HCT116 (cell line): ENCODE data around the gene GCNT2. TPM values are rescaled to one million over a fixed set of nuclear protein-coding genes. Genes with fewer than 3 reads are reported as not detected.

Experiments
- ATAC-seq: fragments of 200-7000 bp; cut with Tn5 transposase; 2 replicates; pipeline ENCODE4 v1.9.1; 2020; ENCODE audit warnings: mild to moderate bottlenecking, moderate library complexity
- BruUV-seq: library from RNA; stranded (reverse); fragments of 400-500 nt; replicated peaks from 2 replicates; lab custom pipeline; 2021; lab: Mats Ljungman, UMichigan
- CTCF ChIA-PET: fragments of 300-600 bp; sonication (Branson Sonifier 250); formaldehyde crosslinking; loops from one replicate; lab custom pipeline; 2021; ENCODE audit warnings: antibody characterized with exemption; lab: Charles Lee
- POLR2A ChIA-PET: fragments of 300-600, 350-600 bp; sonication (Branson Sonifier 250); formaldehyde crosslinking; loops from one replicate; lab custom pipeline; 2021; ENCODE audit warnings: antibody characterized with exemption; lab: Charles Lee
- RAD21 ChIA-PET, 2 experiments: fragments of 300-600 bp; sonication (Branson Sonifier 250); formaldehyde crosslinking; loops; one replicate each; lab custom pipeline; 2023; ENCODE audit warnings: low total read pairs in 2 of 2; ENCODE audit not compliant: uncharacterized antibody in 2 of 2, unreplicated experiment in 2 of 2, low non-redundant PET in 1 of 2; lab: Charles Lee
- DNase-seq: peaks from one replicate; pipeline ENCODE4 v3.0.0-alpha.2; 2010; ENCODE audit warnings: low read depth, low spot score
- H2AFZ ChIP-seq: fragments of 200-600 bp; shearing (Covaris generic), sonication (generic); 2 replicates; pipeline ENCODE4 v1.6.1; 2017; ENCODE audit warnings: low read depth, mixed run types, mixed read lengths, antibody characterized with exemption, low read length; ENCODE audit not compliant: poor library complexity, severe bottlenecking
- H3K27ac ChIP-seq: 2 replicates; pipeline ENCODE4 v1.5.1; 2012; ENCODE audit warnings: low read depth, low read length
- H3K27me3 ChIP-seq: fragments of 200-600 bp; sonication (generic); 2 replicates; pipeline ENCODE4 v1.6.1; 2016; ENCODE audit warnings: mixed run types, low read length, mixed read lengths; ENCODE audit not compliant: insufficient read depth
- H3K36me3 ChIP-seq, 2 experiments: fragments of 200-500 bp in 1 of 2; fragments of 200-600 bp in 1 of 2; sonication (Bioruptor generic) in 1 of 2; sonication (generic) in 1 of 2; 2 replicates each; pipeline versions ENCODE4 v1.5.1 to v1.6.1; 2014 to 2016; ENCODE audit warnings: low read length in 2 of 2, inconsistent platforms in 1 of 2, mixed read lengths in 1 of 2, mixed run types in 1 of 2; ENCODE audit not compliant: insufficient read depth in 2 of 2, control insufficient read depth in 1 of 2
- H3K4me1 ChIP-seq, 2 experiments: fragments of 200-600 bp in 1 of 2; sonication (generic) in 1 of 2; 2 replicates each; pipeline versions ENCODE4 v1.5.1 to v1.6.1; 2012 to 2017; ENCODE audit warnings: low read length in 2 of 2, inconsistent platforms in 1 of 2, mild to moderate bottlenecking in 1 of 2, mixed read lengths in 1 of 2, mixed run types in 1 of 2, moderate library complexity in 1 of 2; ENCODE audit not compliant: insufficient read depth in 2 of 2, control insufficient read depth in 1 of 2
- H3K4me2 ChIP-seq: fragments of 200-600 bp; sonication (generic); 2 replicates; pipeline ENCODE4 v1.6.1; 2017; ENCODE audit warnings: mixed run types, low read length, mixed read lengths
- H3K4me3 ChIP-seq, 2 experiments: fragments of 200-600 bp in 1 of 2; sonication (generic) in 1 of 2; replicated peaks in 1 of 2; 2 replicates each; pipeline ENCODE4 v1.5.1; 2011 to 2016; ENCODE audit warnings: low read length in 2 of 2, control low read depth in 1 of 2, low read depth in 1 of 2, mild to moderate bottlenecking in 1 of 2, mixed read lengths in 1 of 2, mixed run types in 1 of 2
- H3K79me2 ChIP-seq: fragments of 200-600 bp; sonication (generic); 2 replicates; pipeline ENCODE4 v1.6.1; 2017; ENCODE audit warnings: mild to moderate bottlenecking, mixed run types, low read length, moderate library complexity, mixed read lengths; ENCODE audit not compliant: insufficient read depth
- H3K9ac ChIP-seq: fragments of 200-600 bp; sonication (generic); 2 replicates; pipeline ENCODE4 v1.6.1; 2016; ENCODE audit warnings: low read length, mixed read lengths
- H3K9me2 ChIP-seq: fragments of 200-600 bp; sonication (generic), shearing (Covaris generic); 2 replicates; pipeline ENCODE4 v1.6.1; 2017; ENCODE audit warnings: mixed run types, mild to moderate bottlenecking, moderate library complexity; ENCODE audit not compliant: insufficient read depth
- H3K9me3 ChIP-seq, 2 experiments: fragments of 200-500 bp in 1 of 2; fragments of 200-600 bp in 1 of 2; sonication (Bioruptor generic) in 1 of 2; sonication (generic) in 1 of 2; 2 replicates each; pipeline ENCODE4 v1.6.1; 2014 to 2017; ENCODE audit warnings: low read length in 2 of 2, mixed read lengths in 2 of 2, inconsistent platforms in 1 of 2, low read depth in 1 of 2, mild to moderate bottlenecking in 1 of 2, mixed run types in 1 of 2, moderate library complexity in 1 of 2; ENCODE audit not compliant: control insufficient read depth in 1 of 2, insufficient read depth in 1 of 2
- H4K20me1 ChIP-seq: fragments of 200-600 bp; sonication (generic), shearing (Covaris generic); 2 replicates; pipeline ENCODE4 v1.6.1; 2017; ENCODE audit warnings: mixed run types, mild to moderate bottlenecking, moderate library complexity; ENCODE audit not compliant: insufficient read depth
- ATF3 ChIP-seq: IDR thresholded peaks from 2 replicates; pipeline ENCODE4 v1.6.1; 2012
- CBX3 ChIP-seq: IDR thresholded peaks from 2 replicates; pipeline ENCODE4 v1.6.1; 2012; ENCODE audit warnings: low read depth
- CEBPB ChIP-seq: IDR thresholded peaks from 2 replicates; pipeline ENCODE4 v1.6.1; 2012; ENCODE audit warnings: low read depth
- EGR1 ChIP-seq: IDR thresholded peaks from 2 replicates; pipeline ENCODE4 v1.6.1; 2012; ENCODE audit warnings: low read depth
- ELF1 ChIP-seq: IDR thresholded peaks from 2 replicates; pipeline ENCODE4 v1.6.1; 2012; ENCODE audit warnings: low read depth, borderline replicate concordance
- EZH2phosphoT487 ChIP-seq: fragments of 200-600 bp; IDR thresholded peaks from 2 replicates; pipeline ENCODE4 v1.6.1; 2018; ENCODE audit warnings: antibody characterized with exemption, borderline replicate concordance
- FOSL1 ChIP-seq: IDR thresholded peaks from 2 replicates; pipeline ENCODE4 v1.6.1; 2012; ENCODE audit warnings: low read depth
- RAD21 ChIP-seq: IDR thresholded peaks from 2 replicates; pipeline ENCODE4 v1.6.1; 2012; ENCODE audit warnings: low read depth, mild to moderate bottlenecking
- REST ChIP-seq: IDR thresholded peaks from 2 replicates; pipeline ENCODE4 v1.6.1; 2012; ENCODE audit warnings: low read depth
- SIN3A ChIP-seq: IDR thresholded peaks from 2 replicates; pipeline ENCODE4 v1.6.1; 2012; ENCODE audit warnings: low read depth
- SP1 ChIP-seq: IDR thresholded peaks from 2 replicates; pipeline ENCODE4 v1.6.1; 2012; ENCODE audit warnings: low read depth
- SRF ChIP-seq: IDR thresholded peaks from 2 replicates; pipeline ENCODE4 v1.6.1; 2012; ENCODE audit warnings: low read depth
- TCF7L2 ChIP-seq: IDR thresholded peaks from 2 replicates; pipeline ENCODE4 v1.7.0; 2011; ENCODE audit warnings: borderline replicate concordance, inconsistent platforms; ENCODE audit not compliant: insufficient read depth, insufficient read length; ENCODE audit errors: extremely low read depth
- YY1 ChIP-seq: IDR thresholded peaks from 2 replicates; pipeline ENCODE4 v1.6.1; 2011; ENCODE audit warnings: low read length, low read depth, moderate library complexity, mild to moderate bottlenecking; ENCODE audit not compliant: insufficient replicate concordance; ENCODE audit errors: extremely low read depth
- ZBTB33 ChIP-seq: IDR thresholded peaks from 2 replicates; pipeline ENCODE4 v1.6.1; 2011; ENCODE audit warnings: mild to moderate bottlenecking, low read length, moderate library complexity; ENCODE audit not compliant: insufficient replicate concordance; ENCODE audit errors: extremely low read depth
- ZFX ChIP-seq: fragments of 450-650 bp; IDR thresholded peaks from 2 replicates; pipeline ENCODE4 v1.6.1; 2017
- intact Hi-C: fragments of 100-400 bp; cut with micrococcal nuclease; formaldehyde crosslinking; loops from 2 replicates; pipeline ENCODE4 v1.10.0; 2022
- total RNA-seq: library from RNA; stranded (reverse); gene quantifications from one replicate; pipeline ENCODE4 v1.2.1, GENCODE V29; 2021; ENCODE audit not compliant: unreplicated experiment

GCNT2 gene
- total RNA-seq, 1 experiment from 2014 or later, result 0.74 TPM

GRCh38 chr6:10586302-10586701 is 65.2 kb downstream of the GCNT2 start:
- RAD21 ChIA-PET, result no interaction called here
- POLR2A ChIA-PET, result no interaction called here

More at GRCh38 chr6:10586302-10586701, 65.2 kb downstream of the GCNT2 start:
- Histone ChIP-seq H2AFZ (no peak overlapping the region), H3K4me2 (no peak overlapping the region), H4K20me1 (no peaks in the 10 kb centered on the region), H3K9me2 (no peaks in the 10 kb centered on the region), H3K4me1 (no peaks in the 10 kb centered on the region), H3K36me3 (no peaks in the 10 kb centered on the region), H3K79me2 (no peaks in the 10 kb centered on the region), H3K27me3 (no peaks in the 10 kb centered on the region), H3K9ac (no peak overlapping the region), H3K27ac (no peak overlapping the region), H3K9me3 (no peaks in the 10 kb centered on the region), H3K4me3 (no peak overlapping the region)
- intact Hi-C loops, result no loop called here
- DNase-seq (no peak), ATAC-seq (no peak)
- TF ChIP-seq SRF, result no peak
- TF ChIP-seq CBX3, result no peak
- no peak for TF ChIP-seq TCF7L2
- no peak for TF ChIP-seq FOSL1
- TF ChIP-seq ZFX, result no peak
- no peak for TF ChIP-seq REST
- no peak for TF ChIP-seq YY1
- TF ChIP-seq SIN3A, result no peak
- TF ChIP-seq CEBPB, result no peak
- TF ChIP-seq ELF1, result no peak
- TF ChIP-seq RAD21, result no peak
- no peak for TF ChIP-seq EGR1
- TF ChIP-seq EZH2phosphoT487, result no peak
- no peak for TF ChIP-seq ZBTB33
- TF ChIP-seq ATF3, result no peak
- no peak for TF ChIP-seq SP1
- CTCF ChIA-PET, result no interaction called here
- no TSS peak for BruUV-seq
